ENCODE measurements around the gene PFKM.
"Not testable (repeated sequence)": the region's sequence is repeated elsewhere in the genome, so short reads cannot be mapped to it uniquely, and the experiment has no call there.

PFKM gene

DNA sequence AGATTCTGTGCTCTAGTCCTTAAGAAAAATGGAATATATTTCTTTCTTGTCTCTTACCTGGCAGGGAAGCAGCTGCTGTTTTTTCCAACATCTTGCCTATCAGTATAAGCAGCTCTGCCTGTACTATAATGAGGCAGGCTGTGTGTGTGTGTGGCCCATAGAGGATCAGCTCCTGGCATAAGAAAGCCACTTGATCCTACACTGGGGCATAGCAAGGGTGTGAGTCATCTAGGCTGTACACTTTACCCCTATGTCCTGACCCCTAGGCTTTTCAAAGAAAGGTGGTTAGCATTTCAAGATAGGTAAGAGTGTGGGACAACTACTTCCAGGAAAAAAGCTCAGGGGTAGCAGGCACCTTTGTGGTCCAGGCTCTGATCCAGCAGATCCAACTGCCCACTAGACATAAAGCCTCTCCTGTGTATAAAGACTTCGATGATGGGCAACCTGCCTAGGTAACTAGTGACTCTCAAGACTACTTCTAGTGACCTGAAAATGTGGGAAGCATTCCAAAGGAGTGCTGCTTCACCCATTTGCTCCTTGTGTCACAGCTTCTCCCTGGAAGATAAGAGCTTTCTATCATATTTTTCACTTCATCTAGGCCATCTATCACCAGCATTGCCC lies 8.4 kb upstream of the PFKM start:
- FAIRE-seq (no peak), DNase-seq (ENCODE audit: low spot score) (no peak)

DNA sequence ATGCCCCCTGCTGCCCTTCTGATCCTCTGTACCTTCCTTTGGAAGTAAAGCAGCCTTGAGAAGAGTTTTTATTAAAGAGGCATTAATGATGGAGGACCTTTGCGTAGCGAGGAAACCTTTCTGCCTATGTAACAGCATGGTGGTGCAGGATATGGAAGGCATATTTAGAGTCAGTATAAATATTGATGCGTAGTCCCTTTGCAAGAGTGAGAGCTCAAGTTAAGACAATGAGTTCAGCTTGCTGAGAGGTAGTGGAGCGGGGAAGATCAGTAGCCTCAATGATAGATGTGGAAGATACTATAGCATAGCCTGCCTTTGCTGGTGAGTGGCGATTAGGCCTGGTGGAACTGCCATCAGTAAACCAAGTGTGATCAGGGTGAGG lies 7.9 kb upstream of the PFKM start:
- not testable (repeated sequence) for FAIRE-seq; DNase-seq (ENCODE audit: low spot score)

DNA sequence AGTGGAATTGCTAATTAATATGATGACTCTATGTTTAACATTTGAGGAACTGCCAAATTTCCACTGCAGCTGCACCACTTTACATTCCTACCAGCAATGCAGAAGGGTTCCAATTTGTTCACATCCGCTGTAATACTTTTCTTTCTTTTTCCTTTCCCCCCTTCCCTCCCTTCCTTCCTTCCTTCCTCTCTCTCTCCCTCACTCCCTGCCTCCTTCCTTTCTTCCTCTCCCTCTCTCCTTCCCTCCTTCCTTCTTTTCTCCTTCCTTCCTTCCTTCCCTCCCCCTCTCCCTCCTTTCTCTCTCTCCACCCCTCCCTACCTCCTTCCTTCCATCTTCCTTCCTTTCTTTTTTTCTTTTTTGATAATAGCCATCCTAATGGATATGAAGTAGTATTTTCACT lies 3.2 kb upstream of the PFKM start:
- FAIRE-seq: no peak
- no peak for DNase-seq (ENCODE audit: low spot score)

DNA sequence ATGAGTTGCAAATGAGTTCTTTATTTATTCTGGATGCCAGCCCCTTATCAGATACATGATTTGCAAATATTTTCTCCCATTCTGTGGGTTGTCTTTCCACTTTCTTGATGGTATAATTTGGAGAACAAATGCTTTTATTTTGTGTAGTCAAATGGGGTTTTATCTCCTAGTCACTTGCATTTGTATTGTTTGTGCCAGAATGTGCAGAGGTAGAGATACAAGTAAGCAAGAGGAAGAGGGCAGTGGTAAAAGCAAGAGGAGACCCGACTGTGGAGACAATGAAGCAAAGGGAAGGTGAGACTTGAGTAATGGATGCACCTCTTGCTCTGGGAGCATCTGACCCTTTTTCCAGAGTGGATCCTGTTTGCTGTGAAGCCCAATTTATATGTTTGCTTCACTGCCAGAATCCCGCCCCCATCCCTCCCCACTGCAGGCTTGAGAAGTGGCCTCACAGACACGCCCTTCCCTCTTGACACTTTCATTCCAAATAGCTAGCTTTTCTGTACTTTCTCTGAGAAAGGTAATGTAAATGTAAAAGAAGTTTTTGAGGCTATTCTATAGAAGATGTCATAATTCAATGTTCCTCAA lies 786 bp upstream of the PFKM start:
- DNase-seq (ENCODE audit: low spot score) (no peak), FAIRE-seq (no peak)

DNA sequence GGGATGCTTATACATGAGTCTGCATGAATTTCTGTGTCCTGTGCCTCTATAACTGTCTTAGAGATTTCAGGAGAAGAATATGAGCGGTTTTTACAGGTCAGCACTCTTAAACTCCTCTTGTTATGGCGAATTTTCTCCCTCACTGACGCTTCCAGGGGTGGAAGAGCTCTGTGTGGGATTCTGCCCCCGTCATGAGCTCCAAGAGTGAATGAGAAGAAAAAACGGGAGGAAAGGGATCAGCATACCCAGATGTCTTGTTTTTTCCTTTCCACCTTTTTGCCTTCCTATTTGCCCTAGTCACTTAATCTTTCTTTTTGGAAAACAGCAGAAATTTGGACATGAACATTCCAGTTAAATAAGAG lies 651 bp downstream of the PFKM start:
- FAIRE-seq: no peak
- no peak for DNase-seq (ENCODE audit: low spot score)

GRCh38 chr12:48121522-48121921 lies 2.4 kb downstream of the PFKM start:
- DNase-seq (ENCODE audit: low spot score) (no peak), FAIRE-seq (no peak)

DNA sequence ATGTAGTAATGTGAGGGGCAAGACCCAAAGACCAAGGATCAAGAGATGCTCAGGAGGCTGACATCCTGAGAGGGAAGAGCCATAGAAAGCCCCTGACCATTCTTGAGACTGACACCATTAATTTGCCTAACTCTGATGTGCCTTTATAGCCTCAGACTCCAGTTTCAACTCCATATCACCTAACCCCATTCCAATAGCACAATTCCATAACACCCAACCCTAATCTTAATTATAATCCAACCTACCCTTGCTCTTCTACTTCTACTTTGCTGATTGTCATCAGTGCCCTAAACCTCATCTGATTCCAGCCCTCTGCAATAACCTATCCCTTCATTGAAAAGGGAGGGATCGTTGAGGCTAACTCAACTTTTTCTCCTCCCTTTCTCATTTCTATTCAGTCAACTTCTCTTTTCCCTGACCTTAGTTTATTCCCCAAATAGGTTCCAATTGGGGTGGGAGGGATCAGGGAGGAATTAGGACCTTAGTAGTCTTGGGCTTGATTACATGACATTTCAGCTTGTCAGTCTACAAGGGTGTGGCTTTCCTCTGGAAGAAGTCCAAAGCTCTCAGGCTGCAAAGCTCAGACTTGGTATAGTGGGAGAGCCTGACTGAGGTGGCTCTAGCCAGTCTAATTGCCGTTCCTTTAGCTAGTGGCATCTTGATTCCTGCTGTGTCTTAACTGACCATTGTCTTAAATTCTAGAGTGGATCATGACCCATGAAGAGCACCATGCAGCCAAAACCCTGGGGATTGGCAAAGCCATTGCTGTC lies 3.1 kb downstream of the PFKM start:
- FAIRE-seq (no peak), DNase-seq (ENCODE audit: low spot score) (no peak)

GRCh38 chr12:48123169-48123568 lies 4.0 kb downstream of the PFKM start:
- no peak for FAIRE-seq

GRCh38 chr12:48125542-48125941 lies 6.4 kb downstream of the PFKM start:
- not testable (repeated sequence) for FAIRE-seq

More at GRCh38 chr12:48123169-48123568, 4.0 kb downstream of the PFKM start:
- DNase-seq (ENCODE audit: low spot score): no peak

GRCh38 chr12:48125985-48126384 lies 6.8 kb downstream of the PFKM start:
- no peak for FAIRE-seq
- DNase-seq (ENCODE audit: low spot score): no peak

More at GRCh38 chr12:48125542-48125941, 6.4 kb downstream of the PFKM start:
- DNase-seq (ENCODE audit: low spot score): not testable (repeated sequence)

DNA sequence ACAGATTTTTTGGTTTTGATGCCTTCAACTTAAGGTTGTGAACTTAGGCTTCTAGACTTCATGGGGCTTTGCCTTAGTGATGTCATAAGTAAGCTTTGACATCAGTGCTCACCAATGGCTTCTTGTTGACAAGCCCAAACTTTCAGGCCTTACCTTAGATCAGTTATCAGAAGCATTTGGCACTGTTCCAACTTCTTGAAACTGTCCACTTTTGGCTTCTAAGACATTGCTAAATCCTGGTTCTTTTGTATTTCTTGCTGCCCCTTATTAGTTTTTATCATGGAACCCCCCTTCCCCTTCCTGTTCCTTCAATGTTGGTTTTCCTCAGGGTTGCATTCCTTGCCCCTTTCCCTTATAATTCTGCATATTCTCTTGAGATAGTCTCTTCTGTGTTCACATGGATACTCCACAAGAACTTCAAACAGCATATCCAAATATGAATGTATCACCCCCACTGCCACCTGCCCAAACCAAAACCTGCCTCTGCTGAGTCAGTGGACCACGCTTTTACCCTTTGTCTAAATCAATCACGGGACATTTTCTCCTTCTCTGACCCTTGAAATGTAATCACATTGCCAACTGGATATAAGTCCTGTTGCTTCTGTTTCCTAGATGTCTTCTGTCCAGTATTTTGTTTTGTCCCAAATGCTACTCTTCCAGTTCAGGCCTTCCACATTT lies 7.9 kb downstream of the PFKM start:
- no peak for FAIRE-seq
- DNase-seq (ENCODE audit: low spot score): no peak

GRCh38 chr12:48128800-48129199 lies 9.6 kb downstream of the PFKM start:
- DNase-seq (ENCODE audit: low spot score): no peak
- FAIRE-seq: no peak

DNA sequence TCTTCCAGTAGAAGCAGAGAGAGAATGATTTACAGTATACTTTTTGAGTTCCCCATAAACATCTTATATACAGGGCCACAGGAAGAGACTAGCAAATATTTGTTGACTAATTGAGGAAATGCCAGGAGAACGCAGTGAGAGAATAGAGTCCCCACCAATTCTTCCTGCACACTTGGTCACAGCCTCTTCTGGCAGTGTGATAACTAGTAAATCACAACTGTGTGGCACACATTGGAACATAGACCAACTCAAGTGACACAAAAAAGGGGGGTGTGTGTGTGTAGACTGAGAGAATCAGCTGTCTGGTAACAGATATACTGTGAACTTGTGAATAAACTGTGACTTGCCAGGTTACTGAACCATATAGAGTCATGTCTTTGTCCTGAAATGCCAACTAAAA lies 10.2 kb downstream of the PFKM start:
- DNase-seq (ENCODE audit: low spot score): no peak
- no peak for FAIRE-seq

- no peak for DNase-seq (ENCODE audit: low spot score)
- no peak for FAIRE-seq
Measured at GRCh38 chr12:48131517-48131916, 12.4 kb downstream of the PFKM start.

DNA sequence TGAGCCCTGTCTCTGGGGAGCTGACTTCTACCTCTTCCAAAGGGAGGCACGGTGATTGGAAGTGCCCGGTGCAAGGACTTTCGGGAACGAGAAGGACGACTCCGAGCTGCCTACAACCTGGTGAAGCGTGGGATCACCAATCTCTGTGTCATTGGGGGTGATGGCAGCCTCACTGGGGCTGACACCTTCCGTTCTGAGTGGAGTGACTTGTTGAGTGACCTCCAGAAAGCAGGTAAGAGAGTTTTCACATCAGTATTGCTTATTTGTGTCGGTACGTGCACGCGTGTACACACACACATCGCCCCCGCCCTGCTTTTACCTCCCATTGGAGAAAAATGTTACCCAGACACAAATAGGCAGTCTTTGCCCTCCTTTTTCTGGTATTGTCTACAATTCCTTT lies 13.7 kb downstream of the PFKM start:
- FAIRE-seq (no peak), DNase-seq (ENCODE audit: low spot score) (no peak)

DNA sequence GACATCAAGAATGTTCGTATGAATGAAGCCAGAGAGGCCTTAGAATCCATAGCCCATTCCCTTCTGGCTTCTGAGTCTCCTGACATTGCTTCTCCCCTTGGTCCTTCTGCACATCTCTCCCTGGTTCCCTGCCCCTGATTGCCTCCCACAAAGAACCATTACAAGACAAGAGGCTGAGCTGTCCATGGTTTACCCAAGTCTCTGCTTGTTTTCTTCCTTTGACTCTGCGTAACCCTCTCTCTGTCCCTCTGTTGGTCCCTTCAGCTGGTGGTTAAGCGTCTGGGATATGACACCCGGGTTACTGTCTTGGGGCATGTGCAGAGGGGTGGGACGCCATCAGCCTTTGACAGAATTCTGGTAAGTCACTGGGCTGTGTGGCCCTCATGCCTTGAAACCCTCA lies 15.9 kb downstream of the PFKM start:
- FAIRE-seq: no peak
- DNase-seq (ENCODE audit: low spot score): no peak

DNA sequence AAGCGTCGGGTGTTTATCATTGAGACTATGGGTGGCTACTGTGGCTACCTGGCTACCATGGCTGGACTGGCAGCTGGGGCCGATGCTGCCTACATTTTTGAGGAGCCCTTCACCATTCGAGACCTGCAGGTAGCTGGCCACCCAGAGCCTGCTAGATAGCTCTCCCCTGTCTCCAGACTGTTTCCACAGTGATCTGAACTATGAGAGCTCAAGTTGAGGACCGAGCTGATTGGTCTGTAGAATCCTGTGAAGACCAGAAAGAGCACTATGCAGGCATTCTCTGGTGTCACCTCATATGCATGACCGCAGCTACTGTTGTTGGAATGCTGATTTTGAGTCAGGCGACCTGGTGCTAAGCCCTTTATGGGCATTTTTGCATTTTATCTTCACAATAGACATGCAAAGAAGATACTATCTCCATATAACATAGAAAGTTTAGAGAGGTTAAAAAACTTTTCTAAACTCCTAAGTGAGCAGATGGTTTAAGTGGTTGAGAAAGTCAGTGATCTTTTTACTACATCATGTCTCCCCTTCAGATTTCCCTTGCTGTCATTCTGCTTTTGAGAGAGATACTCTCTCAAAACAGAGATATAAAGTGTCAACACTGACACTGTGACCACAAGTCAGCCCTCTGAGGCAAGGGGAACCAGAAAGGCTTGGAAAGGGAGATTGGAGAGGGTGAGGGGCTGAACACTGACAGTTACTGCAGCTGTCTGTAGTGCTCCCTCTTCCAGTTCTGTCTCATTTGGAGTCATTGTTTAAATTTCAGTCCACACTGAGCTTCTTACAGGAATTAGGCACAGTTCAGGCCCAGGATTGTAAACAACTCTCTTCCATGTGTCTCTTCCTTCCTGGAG lies 23.9 kb downstream of the PFKM start:
- FAIRE-seq (no peak), DNase-seq (ENCODE audit: low spot score) (no peak)

DNA sequence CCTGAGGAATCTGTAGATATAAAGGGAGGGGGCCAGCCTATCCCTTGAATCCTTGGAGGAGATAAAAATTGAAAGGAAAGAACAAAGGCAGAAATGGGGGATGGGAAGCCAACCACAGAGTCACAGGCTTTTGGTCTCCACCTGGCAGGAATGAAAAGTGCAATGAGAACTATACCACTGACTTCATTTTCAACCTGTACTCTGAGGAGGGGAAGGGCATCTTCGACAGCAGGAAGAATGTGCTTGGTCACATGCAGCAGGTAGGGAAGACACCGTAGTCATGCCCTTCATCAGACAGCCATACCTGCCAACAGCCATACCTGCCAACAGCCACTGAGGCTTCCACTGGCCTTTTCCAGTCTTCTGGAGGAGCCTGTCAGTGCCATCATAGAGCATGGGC lies 24.7 kb downstream of the PFKM start:
- DNase-seq (ENCODE audit: low spot score): no peak
- no peak for FAIRE-seq

DNA sequence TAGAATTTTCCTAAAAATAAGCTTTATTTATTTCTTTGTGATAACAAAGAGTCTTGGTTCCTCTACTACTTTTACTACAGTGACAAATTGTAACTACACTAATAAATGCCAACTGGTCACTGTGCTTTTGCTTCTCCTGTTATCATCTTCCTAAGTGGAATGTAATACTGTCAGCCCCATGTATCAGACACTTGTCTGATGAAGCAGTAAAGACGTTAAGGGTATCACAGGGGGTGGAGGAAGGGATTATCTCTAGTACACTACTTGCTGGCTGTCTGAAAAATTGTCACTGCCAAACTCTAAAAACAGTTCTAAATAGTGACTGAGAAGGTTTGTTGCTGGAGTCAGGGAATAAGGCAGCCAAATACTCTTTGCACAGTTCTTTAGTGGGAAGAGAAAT lies 26.8 kb downstream of the PFKM start:
- no peak for DNase-seq (ENCODE audit: low spot score)
- FAIRE-seq: no peak

DNA sequence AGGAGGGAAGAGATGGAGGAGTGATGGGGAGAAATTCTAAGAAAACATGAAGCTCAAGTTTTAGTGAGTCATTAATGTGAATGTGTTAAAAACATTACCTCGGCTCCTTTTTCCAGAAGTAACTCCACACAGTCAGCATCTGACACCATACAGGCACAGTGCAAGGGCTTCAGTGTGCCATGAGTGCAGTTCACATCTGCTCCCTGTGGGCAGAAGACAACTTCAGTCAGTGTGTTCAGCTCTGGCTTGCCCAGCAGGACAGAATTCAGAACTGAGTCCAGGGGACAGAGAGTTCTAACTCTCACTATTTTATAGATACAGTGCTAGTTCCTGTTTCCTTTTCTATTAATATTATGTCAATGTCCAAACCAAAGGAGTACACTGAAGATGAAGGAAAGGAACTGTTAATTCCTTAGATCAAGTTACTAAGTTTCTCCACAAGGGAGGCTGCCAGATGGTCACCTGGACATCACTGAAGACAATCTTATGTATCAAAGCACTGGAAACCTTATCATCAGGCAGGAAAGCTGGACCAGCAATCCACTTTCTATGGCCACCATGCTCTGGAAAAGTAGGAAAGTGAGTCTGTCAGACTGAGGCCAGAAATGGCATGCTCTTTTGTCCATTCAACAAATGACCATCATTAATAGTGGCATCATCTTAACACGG lies 32.1 kb downstream of the PFKM start:
- FAIRE-seq (no peak), DNase-seq (ENCODE audit: low spot score) (no peak)

GRCh38 chr12:48155786-48156185 lies 36.6 kb downstream of the PFKM start:
- FAIRE-seq: not testable (repeated sequence)

More at GRCh38 chr12:48155786-48156185, 36.6 kb downstream of the PFKM start:
- not testable (repeated sequence) for DNase-seq (ENCODE audit: low spot score)
